SJCRH30 (cell line): Measurements from ENCODE around the gene ZNF837. TPM values are rescaled to one million over a fixed set of nuclear protein-coding genes. Genes with fewer than 3 reads are reported as not detected.
"Not testable (repeated sequence)": the region's sequence is repeated elsewhere in the genome, so short reads cannot be mapped to it uniquely, and the experiment has no call there.

Experiments used
- DNase-seq, 2 experiments: peaks; one replicate each; pipeline ENCODE4 v3.0.0-alpha.2; 2015 to 2020
- H3K27ac ChIP-seq: fragments of 250-450 bp; sonication (Bioruptor Pico); 2 replicates; pipeline ENCODE4 v1.5.1; 2020; ENCODE audit warnings: mild to moderate bottlenecking, moderate library complexity
- H3K27me3 ChIP-seq: fragments of 250-450 bp; sonication (Bioruptor Pico); 2 replicates; pipeline ENCODE4 v1.5.1; 2020; ENCODE audit warnings: mild to moderate bottlenecking, moderate library complexity
- H3K36me3 ChIP-seq: fragments of 250-450 bp; sonication (Bioruptor Pico); 2 replicates; pipeline ENCODE4 v1.5.1; 2020; ENCODE audit warnings: mild to moderate bottlenecking, moderate library complexity
- H3K4me1 ChIP-seq: fragments of 250-450 bp; sonication (Bioruptor Pico); 2 replicates; pipeline ENCODE4 v1.5.1; 2020; ENCODE audit warnings: mild to moderate bottlenecking, moderate library complexity
- H3K4me3 ChIP-seq: fragments of 250-450 bp; sonication (Bioruptor Pico); 2 replicates; pipeline ENCODE4 v1.5.1; 2020; ENCODE audit warnings: mild to moderate bottlenecking, moderate library complexity
- H3K9me3 ChIP-seq: fragments of 250-450 bp; sonication (Bioruptor Pico); replicated peaks from 2 replicates; pipeline ENCODE4 v1.5.1; 2020; ENCODE audit warnings: mild to moderate bottlenecking, moderate library complexity
- total RNA-seq: library from RNA; depleted of rRNA; stranded (reverse); fragments of >200 nt; shearing (Covaris generic); gene quantifications from 2 replicates; pipeline ENCODE4 v1.2.3, GENCODE V29; 2014

Gene ZNF837
- total RNA-seq, 1 experiment from 2014 or later, result 0.47 TPM

GRCh38 chr19:58351990-58352755 is 28.7 kb downstream of the ZNF837 start:
- Histone ChIP-seq H3K27ac (no peak overlapping the region), H3K36me3 (no peaks in the 10 kb centered on the region), H3K4me1 (peaks cover 2% of the 10 kb centered on the region; the same call in 1 of the 2 replicates), H3K27me3 (no peaks in the 10 kb centered on the region), H3K9me3 (no peaks in the 10 kb centered on the region), H3K4me3 (no peak overlapping the region)
- DNase-seq, result no peak

GRCh38 chr19:58351558-58351878 is 29.3 kb downstream of the ZNF837 start:
- Histone ChIP-seq H3K36me3 (no peaks in the 10 kb centered on the region), H3K9me3 (no peaks in the 10 kb centered on the region), H3K27me3 (no peaks in the 10 kb centered on the region), H3K4me1 (peaks cover 2% of the 10 kb centered on the region; the same call in 1 of the 2 replicates), H3K27ac (no peak overlapping the region), H3K4me3 (no peak overlapping the region)
- DNase-seq, result no peak

GRCh38 chr19:58350871-58351557 is 29.8 kb downstream of the ZNF837 start:
- no peak for DNase-seq

GRCh38 chr19:58350001-58350861 is 30.6 kb downstream of the ZNF837 start:
- DNase-seq, result no peak
- Histone ChIP-seq H3K4me3 (no peak overlapping the region), H3K4me1 (peaks cover 2% of the 10 kb centered on the region; the same call in 1 of the 2 replicates), H3K36me3 (no peaks in the 10 kb centered on the region), H3K9me3 (no peaks in the 10 kb centered on the region), H3K27me3 (no peaks in the 10 kb centered on the region), H3K27ac (no peak overlapping the region)

More at GRCh38 chr19:58350871-58351557, 29.8 kb downstream of the ZNF837 start:
- Histone ChIP-seq H3K27me3 (no peaks in the 10 kb centered on the region), H3K9me3 (no peaks in the 10 kb centered on the region), H3K4me3 (no peak overlapping the region), H3K27ac (no peak overlapping the region), H3K4me1 (peaks cover 2% of the 10 kb centered on the region; the same call in 1 of the 2 replicates), H3K36me3 (no peaks in the 10 kb centered on the region)

- Histone ChIP-seq H3K27ac (no peak overlapping the region), H3K4me1 (peaks cover 2% of the 10 kb centered on the region; the same call in 1 of the 2 replicates), H3K36me3 (no peaks in the 10 kb centered on the region), H3K27me3 (no peaks in the 10 kb centered on the region), H3K9me3 (no peaks in the 10 kb centered on the region), H3K4me3 (no peak overlapping the region)
- no peak for DNase-seq
Measured at GRCh38 chr19:58349590-58349989, 31.2 kb downstream of the ZNF837 start.

GRCh38 chr19:58348080-58348479 is 32.8 kb downstream of the ZNF837 start:
- H3K27me3 ChIP-seq, H3K27ac ChIP-seq, H3K4me1 ChIP-seq, DNase-seq, H3K36me3 ChIP-seq, H3K9me3 ChIP-seq: not testable (repeated sequence)
- peak overlapping the region; percentile 69 for H3K4me3 ChIP-seq

GRCh38 chr19:58346961-58347929 is 33.6 kb downstream of the ZNF837 start:
- H3K27me3 ChIP-seq, result no peaks in the 10 kb centered on the region
- no peaks in the 10 kb centered on the region for H3K36me3 ChIP-seq
- peak overlapping the region; percentile 69 for H3K4me3 ChIP-seq
- peak; percentile 71 to 82 for DNase-seq
- no peaks in the 10 kb centered on the region for H3K9me3 ChIP-seq
- peaks cover 2% of the 10 kb centered on the region; the same call in 1 of the 2 replicates for H3K4me1 ChIP-seq
- H3K27ac ChIP-seq, result no peak overlapping the region; the same call in 1 of the 2 replicates

- Histone ChIP-seq H3K4me3 (no peak overlapping the region), H3K4me1 (peaks cover 2% of the 10 kb centered on the region; the same call in 1 of the 2 replicates)
Measured at GRCh38 chr19:58345558-58345957, 35.3 kb downstream of the ZNF837 start.

GRCh38 chr19:58338825-58339558 is 41.8 kb downstream of the ZNF837 start:
- DNase-seq, result no peak
- H3K9me3 ChIP-seq, result no peaks in the 10 kb centered on the region
- no peaks in the 10 kb centered on the region for H3K27me3 ChIP-seq
- no peak overlapping the region for H3K4me3 ChIP-seq
- peaks cover 21% of the 10 kb centered on the region for H3K36me3 ChIP-seq
- no peaks in the 10 kb centered on the region for H3K4me1 ChIP-seq
- H3K27ac ChIP-seq, result no peak overlapping the region

More at GRCh38 chr19:58345558-58345957, 35.3 kb downstream of the ZNF837 start:
- Histone ChIP-seq H3K27ac (no peak overlapping the region), H3K27me3 (no peaks in the 10 kb centered on the region), H3K9me3 (no peaks in the 10 kb centered on the region), H3K36me3 (no peaks in the 10 kb centered on the region)
- DNase-seq, result no peak

- no peaks in the 10 kb centered on the region for H3K4me1 ChIP-seq
- DNase-seq, result no peak
- peaks cover 21% of the 10 kb centered on the region for H3K36me3 ChIP-seq
- no peaks in the 10 kb centered on the region for H3K9me3 ChIP-seq
- no peak overlapping the region for H3K27ac ChIP-seq
- no peaks in the 10 kb centered on the region for H3K27me3 ChIP-seq
- no peak overlapping the region for H3K4me3 ChIP-seq
Measured at GRCh38 chr19:58338336-58338735, 42.5 kb downstream of the ZNF837 start.

- H3K4me1 ChIP-seq, result no peaks in the 10 kb centered on the region
- H3K36me3 ChIP-seq, result peaks cover 21% of the 10 kb centered on the region
- no peak overlapping the region for H3K4me3 ChIP-seq
- H3K27ac ChIP-seq, result no peak overlapping the region
- no peaks in the 10 kb centered on the region for H3K27me3 ChIP-seq
- H3K9me3 ChIP-seq, result no peaks in the 10 kb centered on the region
- no peak for DNase-seq
Measured at GRCh38 chr19:58336820-58337219, 44.0 kb downstream of the ZNF837 start.

- DNase-seq, result no peak
- H3K4me1 ChIP-seq, result no peaks in the 10 kb centered on the region
- H3K36me3 ChIP-seq, result peaks cover 21% of the 10 kb centered on the region
- no peak overlapping the region for H3K4me3 ChIP-seq
- no peaks in the 10 kb centered on the region for H3K27me3 ChIP-seq
- H3K27ac ChIP-seq, result no peak overlapping the region
- no peaks in the 10 kb centered on the region for H3K9me3 ChIP-seq
Measured at GRCh38 chr19:58336216-58336615, 44.6 kb downstream of the ZNF837 start.

- no peaks in the 10 kb centered on the region for H3K27me3 ChIP-seq
- no peak overlapping the region for H3K4me3 ChIP-seq
- peaks cover 21% of the 10 kb centered on the region for H3K36me3 ChIP-seq
- no peak overlapping the region for H3K27ac ChIP-seq
- no peaks in the 10 kb centered on the region for H3K4me1 ChIP-seq
- H3K9me3 ChIP-seq, result no peaks in the 10 kb centered on the region
- DNase-seq, result no peak
Measured at GRCh38 chr19:58335630-58336029, 45.2 kb downstream of the ZNF837 start.
